K562 (cell line): ENCODE data around the gene AGBL1. TPM values are rescaled to one million over a fixed set of nuclear protein-coding genes. Genes with fewer than 3 reads are reported as not detected.

Experiments used
- ATAC-seq: fragments of 200-7000 bp; cut with Tn5 transposase; 3 replicates; pipeline ENCODE4 v1.9.1; 2020; ENCODE audit warnings: moderate library complexity
- BruUV-seq: library from RNA; stranded (reverse); fragments of 400-500 nt; replicated peaks from 2 replicates; lab custom pipeline; 2021; lab: Mats Ljungman, UMichigan
- CTCF ChIA-PET: fragments of 300-600 bp; formaldehyde crosslinking; extraction: SDS; loops from one replicate; lab custom pipeline; 2021; ENCODE audit warnings: low intra/inter-chr PET ratio; lab: Yijun Ruan, JAX
- POLR2A ChIA-PET: fragments of 300-600, 350-650 bp; sonication (Branson Sonifier 250); formaldehyde crosslinking; extraction: SDS; loops from one replicate; lab custom pipeline; 2021; ENCODE audit warnings: antibody characterized with exemption, inconsistent platforms; lab: Yijun Ruan, JAX
- DNase-seq, 4 experiments: peaks; one replicate each; pipeline versions ENCODE4 v3.0.0 to v3.0.0-alpha.2; 2011 to 2018; ENCODE audit warnings: low spot score in 3 of 4, mixed read lengths in 3 of 4; ENCODE audit errors: extremely low read depth in 1 of 4
- FAIRE-seq: peaks from 2 replicates; lab custom pipeline; 2011; peaks lifted over from hg19 to GRCh38; lab: Jason Lieb, UNC
- H2AFZ ChIP-seq: 2 replicates; pipeline ENCODE4 v1.6.0; 2011; ENCODE audit warnings: low read depth, low read length, control low read depth, inconsistent platforms
- H3K27ac ChIP-seq: fragments of 200-600 bp; 3 replicates; pipeline ENCODE4 v1.8.0; 2011; ENCODE audit warnings: low read depth, mild to moderate bottlenecking, control low read depth, inconsistent platforms, low read length, moderate library complexity, mixed read lengths; ENCODE audit errors: extremely low read depth
- H3K27me3 ChIP-seq, 2 experiments: fragments of 300-600 bp in 1 of 2; 2 replicates in 1 of 2; 3 replicates in 1 of 2; pipeline versions ENCODE4 v1.6.0 to v1.8.0; 2011; ENCODE audit warnings: inconsistent platforms in 2 of 2, low read length in 2 of 2, mild to moderate bottlenecking in 1 of 2, mixed read lengths in 1 of 2, moderate library complexity in 1 of 2; ENCODE audit not compliant: control insufficient read depth in 2 of 2, insufficient read depth in 2 of 2
- H3K36me3 ChIP-seq: fragments of 300-600 bp; 3 replicates; pipeline ENCODE4 v1.8.0; 2011; ENCODE audit warnings: mild to moderate bottlenecking, low read length, inconsistent platforms; ENCODE audit not compliant: control insufficient read depth, insufficient read depth
- H3K4me1 ChIP-seq, 2 experiments: fragments of 200-600 bp in 1 of 2; replicated peaks in 1 of 2; 2 replicates in 1 of 2; 3 replicates in 1 of 2; pipeline versions ENCODE4 v1.5.1 to v1.8.0; 2011; ENCODE audit warnings: inconsistent platforms in 2 of 2, low read length in 2 of 2, mild to moderate bottlenecking in 1 of 2, mixed read lengths in 1 of 2, moderate library complexity in 1 of 2; ENCODE audit not compliant: control insufficient read depth in 2 of 2, insufficient read depth in 2 of 2
- H3K4me2 ChIP-seq: 2 replicates; pipeline ENCODE4 v1.6.1; 2011; ENCODE audit warnings: low read length, control low read depth, inconsistent platforms, mixed read lengths; ENCODE audit not compliant: insufficient read depth
- H3K4me3 ChIP-seq: fragments of 200-600 bp; sonication (generic), shearing (Covaris generic); 2 replicates; pipeline ENCODE4 v1.5.1; 2016; ENCODE audit warnings: control low read depth, inconsistent platforms
- H3K79me2 ChIP-seq: fragments of 200-600 bp; 3 replicates; pipeline ENCODE4 v1.8.0; 2011; ENCODE audit warnings: low read length, inconsistent platforms; ENCODE audit not compliant: control insufficient read depth, insufficient read depth
- H3K9ac ChIP-seq, 2 experiments: 2 replicates each; pipeline versions ENCODE4 v1.6.0 to v1.6.1; 2011; ENCODE audit warnings: low read depth in 2 of 2, low read length in 2 of 2, control low read depth in 1 of 2, inconsistent platforms in 1 of 2, mild to moderate bottlenecking in 1 of 2, mixed read lengths in 1 of 2; ENCODE audit not compliant: insufficient read depth in 1 of 2
- H3K9me1 ChIP-seq: one replicate; pipeline ENCODE4 v1.6.0; 2011; ENCODE audit warnings: inconsistent platforms, mild to moderate bottlenecking, low read length, moderate library complexity; ENCODE audit not compliant: control insufficient read depth, insufficient read depth
- H3K9me3 ChIP-seq: replicated peaks from 2 replicates; pipeline ENCODE4 v1.5.1; 2011; ENCODE audit warnings: low read depth, low read length, inconsistent platforms; ENCODE audit not compliant: control insufficient read depth, insufficient read depth
- H4K20me1 ChIP-seq: replicated peaks from 2 replicates; pipeline ENCODE4 v1.6.1; 2011; ENCODE audit warnings: low read length, inconsistent platforms, mixed read lengths; ENCODE audit not compliant: control insufficient read depth, insufficient read depth
- AFF1 ChIP-seq, 2 experiments: fragments of 450-650 bp; IDR thresholded peaks; 2 replicates each; pipeline ENCODE4 v1.6.1; 2018; ENCODE audit warnings: mild to moderate bottlenecking in 2 of 2, low read depth in 1 of 2; ENCODE audit not compliant: partially characterized antibody in 2 of 2
- CTBP1 ChIP-seq: fragments of 450-650 bp; IDR thresholded peaks from 2 replicates; pipeline ENCODE4 v1.6.1; 2016; ENCODE audit warnings: borderline replicate concordance
- ETS1 ChIP-seq: conservative IDR thresholded peaks from 2 replicates; pipeline ENCODE4 v1.6.1; 2011; ENCODE audit warnings: low read depth, mild to moderate bottlenecking, low read length; ENCODE audit not compliant: control insufficient read depth
- GATA2 ChIP-seq: sonication (generic); formaldehyde crosslinking; IDR thresholded peaks from 2 replicates; pipeline ENCODE4 v1.4.0; 2020; ENCODE audit warnings: mild to moderate bottlenecking, missing genetic modification reagents
- MIER1 ChIP-seq: fragments of 450-650 bp; IDR thresholded peaks from 2 replicates; pipeline ENCODE4 v1.6.1; 2016; ENCODE audit warnings: antibody characterized with exemption, mild to moderate bottlenecking, low read depth
- NCOR1 ChIP-seq: fragments of 450-650 bp; IDR thresholded peaks from 2 replicates; pipeline ENCODE4 v1.6.1; 2016; ENCODE audit warnings: mild to moderate bottlenecking, moderate library complexity
- TSC22D4 ChIP-seq: fragments of 450-650 bp; IDR thresholded peaks from 2 replicates; pipeline ENCODE4 v1.6.1; 2016; ENCODE audit warnings: missing genetic modification characterization, missing biosample characterization, control low read depth
- ZNF146 ChIP-seq: IDR thresholded peaks from one replicate; pipeline ENCODE4 v1.6.1; 2018; ENCODE audit warnings: missing compliant biosample characterization; ENCODE audit not compliant: unreplicated experiment
- ZNF24 ChIP-seq: fragments of 450-650 bp; IDR thresholded peaks from 2 replicates; pipeline ENCODE4 v1.6.1; 2016
- ZSCAN29 ChIP-seq: fragments of 450-650 bp; IDR thresholded peaks from 2 replicates; pipeline ENCODE4 v1.6.1; 2017
- WGBS: fragments of 100-300 bp; shearing (Covaris generic); methylation state at CpG from one replicate; pipeline ENCODE4 v1.1.6; 2016; ENCODE audit warnings: low coverage, mixed read lengths; ENCODE audit not compliant: insufficient coverage; ENCODE audit errors: missing lambda C conversion rate; 5-methylcytosine and 5-hydroxymethylcytosine counted together
- in situ Hi-C: fragments of 300-500 bp; cut with MboI; formaldehyde crosslinking; loops from 4 replicates; pipeline ENCODE4 v1.15.0; 2018; ENCODE audit warnings: inconsistent platforms, mixed read lengths
- intact Hi-C: fragments of 100-400 bp; cut with micrococcal nuclease; formaldehyde crosslinking; loops from 2 replicates; pipeline ENCODE4 v1.14.2; 2022
- polyA plus RNA-seq, 8 experiments: library from polyadenylated mRNA; depleted of rRNA in 4 of 8; stranded (reverse) in 5 of 8; unstranded in 3 of 8; fragments of >200 nt; fragmentation: Nextera tagmentation in 2 of 8; fragmentation: Illumina TruSeq in 1 of 8; extraction: Ambion mirVana in 2 of 8; extraction: Trizol in 1 of 8; gene quantifications; 2 replicates each; pipeline versions ENCODE4 v1.2.1 to v1.2.3, GENCODE V29; 2011 to 2014; ENCODE audit warnings: inconsistent platforms in 1 of 8, missing spikeins in 1 of 8
- total RNA-seq, 7 experiments: library from RNA; depleted of rRNA in 6 of 7; stranded (reverse); fragments of >200 nt in 6 of 7; fragmentation: Illumina TruSeq in 2 of 7; extraction: Trizol in 2 of 7; gene quantifications; 2 replicates each; pipeline versions ENCODE4 v1.2.1 to v1.2.3, GENCODE V29; 2011 to 2021; ENCODE audit warnings: low replicate concordance in 1 of 7
- TF ChIP-seq, protein P1 (sequence below): sonication (generic); formaldehyde crosslinking; IDR thresholded peaks from 2 replicates; pipeline ENCODE4 v1.8.1; 2023; ENCODE audit warnings: mild to moderate bottlenecking, missing genetic modification reagents

The AGBL1 gene
- total and polyA plus RNA-seq, 9 of the 15 experiments (the other 6 are each of a cell fraction or from before 2014, with no cell fraction given) = not detected

DNA sequence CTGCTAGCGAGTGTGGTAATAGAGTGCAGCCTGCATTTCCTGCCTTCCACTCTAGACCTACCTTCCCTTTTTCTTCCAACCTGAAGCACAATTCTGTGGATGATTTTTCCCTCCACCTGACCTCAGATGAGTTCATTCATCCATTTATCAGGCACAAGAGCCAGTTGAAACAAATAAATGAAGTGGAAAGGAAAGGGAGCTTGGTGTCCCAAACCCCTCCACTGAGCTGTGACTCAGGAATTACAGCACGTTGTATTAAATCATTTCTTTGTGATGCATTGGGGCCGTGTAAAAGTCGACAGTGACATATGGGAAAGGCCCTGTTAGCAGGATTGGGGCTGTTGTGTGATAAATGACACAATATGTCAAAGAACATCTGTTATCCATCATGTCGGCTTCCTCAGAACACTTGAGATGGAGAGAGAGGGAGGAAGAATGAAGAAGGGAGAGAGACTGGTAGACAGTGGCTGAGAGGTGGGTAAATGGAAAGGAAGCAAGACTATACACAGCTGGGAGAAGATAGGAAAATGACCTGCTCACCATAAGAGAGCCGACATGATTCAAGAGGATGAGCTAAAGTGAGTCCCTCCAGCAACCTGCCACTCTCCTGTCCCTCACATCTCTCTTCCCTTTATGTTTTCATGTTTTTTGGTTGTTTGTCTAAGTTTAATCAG is 366.0 kb downstream of the AGBL1 start:
- no TSS peak for BruUV-seq
- in situ Hi-C loops (no loop called here), intact Hi-C loops (no loop called here)
- CTCF ChIA-PET = no interaction called here
- Histone ChIP-seq H3K27ac (no peak overlapping the region), H3K9me1 (no peaks in the 10 kb centered on the region), H3K4me3 (no peak overlapping the region), H3K79me2 (no peaks in the 10 kb centered on the region), H3K36me3 (no peaks in the 10 kb centered on the region), H3K27me3 (no peaks in the 10 kb centered on the region), H2AFZ (no peak overlapping the region), H4K20me1 (no peaks in the 10 kb centered on the region), H3K9me3 (no peaks in the 10 kb centered on the region; the same call in 1 of the 2 replicates), H3K9ac (no peak overlapping the region), H3K4me1 (no peaks in the 10 kb centered on the region), H3K4me2 (no peak overlapping the region)
- DNase-seq = no peak
- WGBS = 0% methylated on average over 6 of the region's 6 CpGs
- no peak for TF ChIP-seq ZSCAN29
- TF ChIP-seq, protein P1, sequence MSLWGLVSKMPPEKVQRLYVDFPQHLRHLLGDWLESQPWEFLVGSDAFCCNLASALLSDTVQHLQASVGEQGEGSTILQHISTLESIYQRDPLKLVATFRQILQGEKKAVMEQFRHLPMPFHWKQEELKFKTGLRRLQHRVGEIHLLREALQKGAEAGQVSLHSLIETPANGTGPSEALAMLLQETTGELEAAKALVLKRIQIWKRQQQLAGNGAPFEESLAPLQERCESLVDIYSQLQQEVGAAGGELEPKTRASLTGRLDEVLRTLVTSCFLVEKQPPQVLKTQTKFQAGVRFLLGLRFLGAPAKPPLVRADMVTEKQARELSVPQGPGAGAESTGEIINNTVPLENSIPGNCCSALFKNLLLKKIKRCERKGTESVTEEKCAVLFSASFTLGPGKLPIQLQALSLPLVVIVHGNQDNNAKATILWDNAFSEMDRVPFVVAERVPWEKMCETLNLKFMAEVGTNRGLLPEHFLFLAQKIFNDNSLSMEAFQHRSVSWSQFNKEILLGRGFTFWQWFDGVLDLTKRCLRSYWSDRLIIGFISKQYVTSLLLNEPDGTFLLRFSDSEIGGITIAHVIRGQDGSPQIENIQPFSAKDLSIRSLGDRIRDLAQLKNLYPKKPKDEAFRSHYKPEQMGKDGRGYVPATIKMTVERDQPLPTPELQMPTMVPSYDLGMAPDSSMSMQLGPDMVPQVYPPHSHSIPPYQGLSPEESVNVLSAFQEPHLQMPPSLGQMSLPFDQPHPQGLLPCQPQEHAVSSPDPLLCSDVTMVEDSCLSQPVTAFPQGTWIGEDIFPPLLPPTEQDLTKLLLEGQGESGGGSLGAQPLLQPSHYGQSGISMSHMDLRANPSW (CRISPR knock-in tag) = no peak
- TF ChIP-seq CTBP1 = no peak
- no peak for TF ChIP-seq AFF1 (IDR thresholded peaks at IDR 0.05; ENCODE audit: low read depth in 1 of 2, partially characterized antibody in 2 of 2)
- TF ChIP-seq TSC22D4 = no peak
- no peak for TF ChIP-seq ZNF146 (CRISPR knock-in tag)
- TF ChIP-seq MIER1 = no peak
- no peak for TF ChIP-seq ETS1
- no peak for TF ChIP-seq GATA2 (CRISPR knock-in tag)
- TF ChIP-seq ZNF24 = no peak
- no peak for TF ChIP-seq NCOR1
- POLR2A ChIA-PET = no interaction called here
- no peak for FAIRE-seq
- no peak for ATAC-seq
